Measurements from ENCODE around the gene FKTN.

GRCh38 chr9:105656131-105656921, 98.4 kb downstream of the FKTN start:
- TF ChIP-seq CTCF (IDR thresholded peaks at IDR 0.05; ENCODE audit: low read length) (peak; percentile 28), EZH2 (optimal IDR thresholded peaks at IDR 0.05; ENCODE audit: low read depth, low read length) (no peak), EZH2phosphoT487 (IDR thresholded peaks at IDR 0.05; ENCODE audit: low read length) (no peak)

Measured in MM.1S (cell line).